ENCODE results near the gene SERAC1. TPM values are rescaled to one million over a fixed set of nuclear protein-coding genes. Genes with fewer than 3 reads are reported as not detected.

Gene SERAC1
- total and polyA plus RNA-seq, 10 of the 15 experiments (the other 5 are each of a cell fraction or from before 2014, with no cell fraction given), result 0.76 to 2.9 (median 2.2) TPM

GRCh38 chr6:158115102-158115501, 53.0 kb downstream of the SERAC1 start (continued):
- no peak for TF ChIP-seq EGR1 (IDR thresholded peaks at IDR 0.05; ENCODE audit: borderline replicate concordance in 1 of 2, low read depth in 2 of 2, low read length in 2 of 2)
- TF ChIP-seq ZNF207 (IDR thresholded peaks at IDR 0.05; ENCODE audit: borderline replicate concordance), result no peak

DNA sequence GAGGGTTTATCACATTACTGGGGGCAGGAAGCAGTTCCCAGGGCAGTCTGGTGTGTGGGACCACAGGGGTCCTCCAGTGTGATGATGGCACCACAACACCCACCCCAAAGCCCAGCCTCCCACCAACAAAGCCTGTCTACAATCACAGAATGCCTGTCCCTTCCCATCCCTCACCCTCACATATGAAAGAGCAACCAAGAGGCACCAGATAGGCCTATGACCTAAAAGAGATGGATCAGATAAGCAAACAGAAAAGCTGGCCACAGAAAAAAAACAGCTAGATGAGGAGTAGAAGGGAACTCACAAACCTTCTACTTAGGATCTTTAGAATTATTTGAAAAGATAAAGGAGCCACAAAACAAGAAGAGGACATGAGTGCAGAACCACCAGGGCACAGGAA, 54.3 kb downstream of the SERAC1 start:
- Histone ChIP-seq H3K9ac (ENCODE audit: control insufficient read depth, insufficient read depth, low read length) (no peak overlapping the region), H4K20me1 (ENCODE audit: control insufficient read depth, insufficient read depth) (no peaks in the 10 kb centered on the region), H3K9me3 (replicated peaks; ENCODE audit: control insufficient read depth, insufficient read depth, low read length) (no peaks in the 10 kb centered on the region), H3K4me2 (ENCODE audit: control insufficient read depth, insufficient read depth) (no peak overlapping the region), H3K79me2 (ENCODE audit: control insufficient read depth, insufficient read depth, low read length) (no peaks in the 10 kb centered on the region), H2AFZ (ENCODE audit: control insufficient read depth, low read depth, low read length) (no peak overlapping the region), H3K4me1 (ENCODE audit: control insufficient read depth, insufficient read depth, low read length) (no peaks in the 10 kb centered on the region), H3K27ac (ENCODE audit: control insufficient read depth, insufficient read depth) (no peak overlapping the region), H3K36me3 (ENCODE audit: control insufficient read depth in 2 of 2, insufficient read depth in 2 of 2, low read length in 1 of 2) (no peaks in the 10 kb centered on the region), H3K4me3 (no peak overlapping the region), H3K27me3 (replicated peaks in 1 of 2; ENCODE audit: control insufficient read depth in 2 of 2, insufficient read depth in 2 of 2, low read length in 1 of 2) (no peaks in the 10 kb centered on the region)
- ChIA-PET CTCF (interaction anchor here (0.7 to 0.9 kb wide), 2 partner anchors 30 to 107 kb away, joined by 3 read pairs; no protein-coding TSS in a partner anchor), SMC1A (ENCODE audit: uncharacterized antibody, unreplicated experiment) (no interaction called here), RAD21 (ENCODE audit: unreplicated experiment) (no interaction called here), POLR2A (no interaction called here)
- FAIRE-seq, result no peak
- intact Hi-C loops (cut with micrococcal nuclease; ENCODE audit: unreplicated experiment), result no loop called here
- BruUV-seq (replicated peaks), result no TSS peak
- TF ChIP-seq FOXM1 (IDR thresholded peaks at IDR 0.05; ENCODE audit: low read depth, low read length) (no peak), SUPT20H (IDR thresholded peaks at IDR 0.05; ENCODE audit: borderline replicate concordance, control insufficient read depth, low read depth, low read length) (no peak), LARP7 (IDR thresholded peaks at IDR 0.05) (no peak), ETV6 (conservative IDR thresholded peaks at IDR 0.05 in 1 of 2, IDR thresholded peaks at IDR 0.05 in 1 of 2; ENCODE audit: borderline replicate concordance in 1 of 2, low read depth in 1 of 2) (no peak), ESRRA (IDR thresholded peaks at IDR 0.05; ENCODE audit: low read length) (no peak), IKZF1 (conservative IDR thresholded peaks at IDR 0.05) (no peak), POLR2A (IDR thresholded peaks at IDR 0.05; ENCODE audit: low read depth, low read length) (no peak)
- in situ Hi-C loops (cut with MboI), result no loop called here
- no peak for DNase-seq (ENCODE audit: low read depth, low spot score)
- no peak for ATAC-seq

Measured in GM12878 (cell line).